Endothelial cell of umbilical vein (primary cell): ENCODE results near the gene ATXN1L. TPM values are rescaled to one million over a fixed set of nuclear protein-coding genes. Genes with fewer than 3 reads are reported as not detected.
"Not testable (repeated sequence)": the region's sequence is repeated elsewhere in the genome, so short reads cannot be mapped to it uniquely, and the experiment has no call there.

Experiments used
- BruUV-seq: library from RNA; stranded (reverse); fragments of 400-500 nt; replicated peaks from 2 replicates; lab custom pipeline; 2021; lab: Mats Ljungman, UMichigan
- CTCF ChIA-PET: fragments of 300-600, 350-600 bp; sonication (Branson Sonifier 250); formaldehyde crosslinking; loops from one replicate; lab custom pipeline; 2021; ENCODE audit warnings: antibody characterized with exemption, inconsistent platforms; lab: Charles Lee
- POLR2A ChIA-PET: fragments of 300-600, 350-600 bp; sonication (Branson Sonifier 250); formaldehyde crosslinking; loops from one replicate; lab custom pipeline; 2021; ENCODE audit warnings: antibody characterized with exemption, inconsistent platforms; lab: Charles Lee
- DNase-seq: peaks from one replicate; pipeline ENCODE4 v3.0.0-alpha.2; 2011; ENCODE audit warnings: low read depth, low spot score
- FAIRE-seq: peaks from 2 replicates; lab custom pipeline; 2011; peaks lifted over from hg19 to GRCh38; lab: Jason Lieb, UNC
- H2AFZ ChIP-seq: 2 replicates; pipeline ENCODE4 v1.6.0; 2012; ENCODE audit warnings: low read depth, low read length, control low read depth, inconsistent platforms
- H3K27ac ChIP-seq: 2 replicates; pipeline ENCODE4 v1.5.1; 2011; ENCODE audit warnings: low read depth, mild to moderate bottlenecking, control low read depth, low read length, moderate library complexity; ENCODE audit not compliant: insufficient read depth
- H3K27me3 ChIP-seq, 2 experiments: 2 replicates each; pipeline versions ENCODE4 v1.6.0 to v1.6.1; 2011; ENCODE audit warnings: low read length in 2 of 2, mixed read lengths in 1 of 2; ENCODE audit not compliant: control insufficient read depth in 2 of 2, insufficient read depth in 2 of 2
- H3K36me3 ChIP-seq, 2 experiments: 2 replicates in 1 of 2; 3 replicates in 1 of 2; pipeline ENCODE4 v1.5.1; 2011; ENCODE audit warnings: low read length in 2 of 2, mild to moderate bottlenecking in 1 of 2, moderate library complexity in 1 of 2; ENCODE audit not compliant: control insufficient read depth in 2 of 2, insufficient read depth in 2 of 2; ENCODE audit errors: extremely low read depth in 1 of 2
- H3K4me1 ChIP-seq: 3 replicates; pipeline ENCODE4 v1.5.1; 2011; ENCODE audit warnings: mild to moderate bottlenecking, low read length; ENCODE audit not compliant: control insufficient read depth, insufficient read depth; ENCODE audit errors: extremely low read depth
- H3K4me2 ChIP-seq: 2 replicates; pipeline ENCODE4 v1.6.1; 2011; ENCODE audit warnings: low read length, control low read depth, mixed read lengths; ENCODE audit not compliant: insufficient read depth
- H3K4me3 ChIP-seq, 3 experiments: fragments of 200-600 bp in 1 of 3; sonication (generic), shearing (Covaris generic) in 1 of 3; replicated peaks in 1 of 3; 2 replicates each; pipeline ENCODE4 v1.5.1; 2011 to 2016; ENCODE audit warnings: control low read depth in 3 of 3, low read length in 3 of 3, mild to moderate bottlenecking in 2 of 3, inconsistent platforms in 1 of 3, low read depth in 1 of 3, moderate library complexity in 1 of 3; ENCODE audit not compliant: insufficient read depth in 1 of 3
- H3K79me2 ChIP-seq: 2 replicates; pipeline ENCODE4 v1.6.0; 2012; ENCODE audit warnings: low read length, inconsistent platforms; ENCODE audit not compliant: control insufficient read depth, insufficient read depth
- H3K9ac ChIP-seq: replicated peaks from 2 replicates; pipeline ENCODE3; 2011; ENCODE audit warnings: low read length, control low read depth; ENCODE audit not compliant: insufficient read depth; ENCODE audit errors: extremely low read depth
- H3K9me1 ChIP-seq: replicated peaks from 3 replicates; pipeline ENCODE4 v1.6.0; 2011; ENCODE audit warnings: mild to moderate bottlenecking, low read length; ENCODE audit not compliant: control insufficient read depth, insufficient read depth; ENCODE audit errors: extremely low read depth
- H3K9me3 ChIP-seq: replicated peaks from 2 replicates; pipeline ENCODE4 v1.5.1; 2012; ENCODE audit warnings: low read length, inconsistent platforms; ENCODE audit not compliant: control insufficient read depth, insufficient read depth
- H4K20me1 ChIP-seq: replicated peaks from 2 replicates; pipeline ENCODE3; 2011; ENCODE audit warnings: mild to moderate bottlenecking, low read length; ENCODE audit not compliant: control insufficient read depth, insufficient read depth; ENCODE audit errors: extremely low read depth
- EZH2 ChIP-seq: IDR thresholded peaks from 2 replicates; pipeline ENCODE4 v1.6.1; 2012; ENCODE audit warnings: borderline replicate concordance, low read depth, mild to moderate bottlenecking, moderate library complexity, low read length, inconsistent platforms; ENCODE audit not compliant: severe bottlenecking
- FOS ChIP-seq: IDR thresholded peaks from 2 replicates; pipeline ENCODE4 v1.6.1; 2011; ENCODE audit warnings: mild to moderate bottlenecking, low read length, moderate library complexity, borderline replicate concordance; ENCODE audit not compliant: insufficient read depth
- GATA2 ChIP-seq: IDR thresholded peaks from 2 replicates; pipeline ENCODE4 v1.7.0; 2011; ENCODE audit warnings: low read depth, mild to moderate bottlenecking, moderate library complexity, mixed read lengths, low read length; ENCODE audit not compliant: insufficient read length, insufficient read depth
- JUN ChIP-seq: IDR thresholded peaks from 2 replicates; pipeline ENCODE4 v1.6.1; 2011; ENCODE audit warnings: borderline replicate concordance, low read depth; ENCODE audit not compliant: insufficient read length, insufficient read depth
- MYC ChIP-seq: IDR thresholded peaks from one replicate; pipeline ENCODE4 v1.6.1; 2011; ENCODE audit warnings: mild to moderate bottlenecking, low read depth, low read length
- POLR2A ChIP-seq: IDR thresholded peaks from 2 replicates; pipeline ENCODE4 v1.6.1; 2012; ENCODE audit warnings: low read depth, mild to moderate bottlenecking, control low read depth, low read length
- POLR2AphosphoS5 ChIP-seq: IDR thresholded peaks from 2 replicates; pipeline ENCODE4 v1.6.1; 2012; ENCODE audit warnings: low read depth, mild to moderate bottlenecking, control low read depth, low read length, moderate library complexity; ENCODE audit not compliant: insufficient read depth
- dilution Hi-C: fragments of 300-500 bp; cut with MboI; formaldehyde crosslinking; loops from one replicate; pipeline ENCODE4 v1.15.0; 2019; ENCODE audit warnings: low sequenced_read_pairs; ENCODE audit not compliant: extremely low pct_ligation_motif_present
- intact Hi-C: fragments of 100-400 bp; cut with micrococcal nuclease; formaldehyde crosslinking; loops from one replicate; pipeline ENCODE4 v1.10.0; 2022
- polyA plus RNA-seq, 4 experiments: library from polyadenylated mRNA; depleted of rRNA in 3 of 4; stranded (reverse) in 3 of 4; unstranded in 1 of 4; fragments of >200 nt; gene quantifications; 2 replicates each; pipeline versions ENCODE4 v1.2.1 to v1.2.3, GENCODE V29; 2011 to 2012; ENCODE audit warnings: missing spikeins in 1 of 4
- total RNA-seq: library from RNA; stranded (reverse); gene quantifications from 2 replicates; pipeline ENCODE4 v1.2.3, GENCODE V29; 2021
- TF ChIP-seq, protein P1 (sequence below): IDR thresholded peaks from 2 replicates; pipeline ENCODE4 v1.6.1; 2011; ENCODE audit not compliant: insufficient read depth, insufficient read length
- TF ChIP-seq, protein P2 (sequence below), 2 donors: IDR thresholded peaks; 1 replicate in 1 of 2; 2 replicates in 1 of 2; pipeline ENCODE4 v1.5.1; 2011; ENCODE audit warnings: low read length in 2 of 2, mild to moderate bottlenecking in 2 of 2, moderate library complexity in 2 of 2, control low read depth in 1 of 2, inconsistent platforms in 1 of 2, low read depth in 1 of 2; ENCODE audit not compliant: insufficient read depth in 1 of 2; ENCODE audit errors: extremely low read depth in 1 of 2

Gene ATXN1L
- total and polyA plus RNA-seq, 2 donors (not counting 3 experiments of a cell fraction or from before 2014, with no cell fraction given): 15.6 to 23.9 TPM

DNA sequence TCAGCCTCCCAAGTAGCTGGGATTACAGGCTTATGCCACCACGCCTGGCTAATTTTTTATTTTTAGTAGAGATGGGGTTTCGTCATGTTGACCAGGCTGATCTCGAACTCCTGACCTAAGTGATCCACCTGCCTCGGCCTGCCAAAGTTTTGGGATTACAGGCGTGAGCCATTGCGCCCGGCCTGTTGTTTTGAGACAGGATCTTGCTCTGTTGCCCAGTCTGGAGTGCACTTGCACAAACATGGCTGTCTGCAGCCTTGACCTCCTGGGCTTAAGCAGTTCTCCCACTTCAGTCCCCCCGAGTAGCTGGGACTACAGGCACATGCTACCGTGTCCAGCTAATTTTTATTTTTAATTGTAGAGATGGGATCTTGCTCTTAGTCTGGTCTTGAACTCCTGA is 58.5 kb downstream of the ATXN1L start:
- Histone ChIP-seq H3K27ac (no peak overlapping the region), H3K4me2 (no peak overlapping the region), H3K9me3 (no peaks in the 10 kb centered on the region), H3K9ac (no peak overlapping the region), H3K27me3 (no peaks in the 10 kb centered on the region), H3K36me3 (peaks cover 0 to 4% of the 10 kb centered on the region in 2 experiments), H2AFZ (no peak overlapping the region), H4K20me1 (peaks cover 37% of the 10 kb centered on the region), H3K4me1 (peaks cover 2% of the 10 kb centered on the region), H3K4me3 (no peak overlapping the region), H3K9me1 (no peaks in the 10 kb centered on the region), H3K79me2 (peaks cover 100% of the 10 kb centered on the region)
- ChIA-PET CTCF (interaction anchor here (1.3 kb wide), 1 partner anchor 57 kb away, joined by 5 read pairs; no protein-coding TSS in a partner anchor), POLR2A (no interaction called here)
- BruUV-seq: no TSS peak
- dilution Hi-C loops: no loop called here
- TF ChIP-seq POLR2A: no peak
- no peak for TF ChIP-seq FOS
- TF ChIP-seq JUN: no peak
- TF ChIP-seq, protein P1, sequence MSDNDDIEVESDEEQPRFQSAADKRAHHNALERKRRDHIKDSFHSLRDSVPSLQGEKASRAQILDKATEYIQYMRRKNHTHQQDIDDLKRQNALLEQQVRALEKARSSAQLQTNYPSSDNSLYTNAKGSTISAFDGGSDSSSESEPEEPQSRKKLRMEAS: no peak
- TF ChIP-seq EZH2: no peak
- no peak for TF ChIP-seq POLR2AphosphoS5
- TF ChIP-seq, protein P2, sequence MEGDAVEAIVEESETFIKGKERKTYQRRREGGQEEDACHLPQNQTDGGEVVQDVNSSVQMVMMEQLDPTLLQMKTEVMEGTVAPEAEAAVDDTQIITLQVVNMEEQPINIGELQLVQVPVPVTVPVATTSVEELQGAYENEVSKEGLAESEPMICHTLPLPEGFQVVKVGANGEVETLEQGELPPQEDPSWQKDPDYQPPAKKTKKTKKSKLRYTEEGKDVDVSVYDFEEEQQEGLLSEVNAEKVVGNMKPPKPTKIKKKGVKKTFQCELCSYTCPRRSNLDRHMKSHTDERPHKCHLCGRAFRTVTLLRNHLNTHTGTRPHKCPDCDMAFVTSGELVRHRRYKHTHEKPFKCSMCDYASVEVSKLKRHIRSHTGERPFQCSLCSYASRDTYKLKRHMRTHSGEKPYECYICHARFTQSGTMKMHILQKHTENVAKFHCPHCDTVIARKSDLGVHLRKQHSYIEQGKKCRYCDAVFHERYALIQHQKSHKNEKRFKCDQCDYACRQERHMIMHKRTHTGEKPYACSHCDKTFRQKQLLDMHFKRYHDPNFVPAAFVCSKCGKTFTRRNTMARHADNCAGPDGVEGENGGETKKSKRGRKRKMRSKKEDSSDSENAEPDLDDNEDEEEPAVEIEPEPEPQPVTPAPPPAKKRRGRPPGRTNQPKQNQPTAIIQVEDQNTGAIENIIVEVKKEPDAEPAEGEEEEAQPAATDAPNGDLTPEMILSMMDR (IDR thresholded peaks at IDR 0.05; ENCODE audit: extremely low read depth in 1 of 2, insufficient read depth in 1 of 2, low read depth in 1 of 2, low read length in 2 of 2): no peak
- no peak for TF ChIP-seq GATA2
- TF ChIP-seq MYC: no peak
- no peak for FAIRE-seq
- intact Hi-C loops: no loop called here
- no peak for DNase-seq

DNA sequence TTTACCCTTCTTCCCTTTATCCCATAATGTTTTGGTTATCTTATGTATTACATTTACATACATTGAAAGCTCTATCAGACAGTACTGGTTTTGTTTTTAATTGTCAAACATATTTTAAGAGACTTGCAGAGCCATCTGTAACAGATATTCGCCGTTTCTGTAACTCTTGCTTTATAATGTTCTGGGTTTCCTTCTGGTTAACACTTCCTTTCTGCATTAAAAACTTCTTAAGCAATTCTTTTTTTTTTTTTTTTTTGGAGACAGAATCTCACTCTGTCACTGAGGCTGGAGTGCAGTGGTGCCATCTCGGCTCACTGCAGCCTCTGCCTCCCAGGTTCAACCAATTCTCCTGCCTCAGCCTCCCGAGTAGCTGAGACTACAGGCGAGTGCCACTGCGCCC is 60.0 kb downstream of the ATXN1L start:
- H3K4me3 ChIP-seq, intact Hi-C loops, DNase-seq, BruUV-seq, H3K27ac ChIP-seq, H3K9me1 ChIP-seq, FAIRE-seq, H2AFZ ChIP-seq, H3K36me3 ChIP-seq, H3K9ac ChIP-seq, H3K4me1 ChIP-seq, dilution Hi-C loops, H3K4me2 ChIP-seq, H3K27me3 ChIP-seq, H3K9me3 ChIP-seq: not testable (repeated sequence)
- CTCF ChIA-PET: interaction anchor here (1.2 kb wide), 1 partner anchor 23 kb away, joined by 5 read pairs; no protein-coding TSS in a partner anchor
- POLR2A ChIA-PET: interaction anchor here (0.7 to 1.4 kb wide), 2 partner anchors 9 to 11 kb away, joined by 3 to 6 read pairs; partner anchors contain the start of gene IST1
- Histone ChIP-seq H4K20me1 (peaks cover 38% of the 10 kb centered on the region), H3K79me2 (peaks cover 100% of the 10 kb centered on the region)
